GM18909 (cell line): Measurements from ENCODE around the gene SNX6.
"Not testable (repeated sequence)": the region's sequence is repeated elsewhere in the genome, so short reads cannot be mapped to it uniquely, and the experiment has no call there.

ENCODE experiments used
- ATAC-seq: cut with Tn5 transposase; IDR thresholded peaks from one replicate; pipeline ENCODE4 v1.9.1; 2021; ENCODE audit warnings: mild to moderate bottlenecking; ENCODE audit not compliant: unreplicated experiment, poor library complexity

Gene SNX6

GRCh38 chr14:34571771-34572170 is 58.2 kb downstream of the SNX6 start:
- ATAC-seq: no peak

GRCh38 chr14:34569750-34570149 is 60.2 kb downstream of the SNX6 start:
- no peak for ATAC-seq

- ATAC-seq: no peak
Observed at GRCh38 chr14:34568803-34569202, 61.1 kb downstream of the SNX6 start.

- ATAC-seq: no peak
Observed at GRCh38 chr14:34562776-34563150, 67.2 kb downstream of the SNX6 start.

GRCh38 chr14:34562037-34562775 is 67.7 kb downstream of the SNX6 start:
- ATAC-seq: not testable (repeated sequence)

GRCh38 chr14:34556498-34556829 is 73.5 kb downstream of the SNX6 start:
- ATAC-seq: peak; percentile 63

GRCh38 chr14:34555583-34556497 is 74.1 kb downstream of the SNX6 start:
- ATAC-seq: peak; percentile 75

- no peak for ATAC-seq
Observed at GRCh38 chr14:34554540-34555250, 75.3 kb downstream of the SNX6 start.

- not testable (repeated sequence) for ATAC-seq
Observed at GRCh38 chr14:34549276-34549966, 80.5 kb downstream of the SNX6 start.

- ATAC-seq: no peak
Observed at GRCh38 chr14:34548472-34548981, 81.4 kb downstream of the SNX6 start.

GRCh38 chr14:34547136-34547520 is 82.8 kb downstream of the SNX6 start:
- ATAC-seq: peak; percentile 46

GRCh38 chr14:34546272-34547135 is 83.4 kb downstream of the SNX6 start:
- peak; percentile 78 for ATAC-seq

- not testable (repeated sequence) for ATAC-seq
Observed at GRCh38 chr14:34540181-34541059, 89.5 kb downstream of the SNX6 start.

- peak; percentile 100 for ATAC-seq
Observed at GRCh38 chr14:34539407-34540180, 90.4 kb downstream of the SNX6 start, which contains the start of gene EAPP. TSS of gene EAPP (minus strand) at chr14:34539701. CDS start at chr14:34539628, 73 bp downstream.

- no peak for ATAC-seq
Observed at GRCh38 chr14:34538871-34539406, 91.0 kb downstream of the SNX6 start.

- not testable (repeated sequence) for ATAC-seq
Observed at GRCh38 chr14:34538096-34538495, 91.9 kb downstream of the SNX6 start.

- no peak for ATAC-seq
Observed at GRCh38 chr14:34537677-34538009, 92.3 kb downstream of the SNX6 start.
